ENCODE results near the gene UMODL1.
A peak's percentile ranks its signal among the peaks of the same experiment; 100 is the strongest.

The UMODL1 gene

DNA sequence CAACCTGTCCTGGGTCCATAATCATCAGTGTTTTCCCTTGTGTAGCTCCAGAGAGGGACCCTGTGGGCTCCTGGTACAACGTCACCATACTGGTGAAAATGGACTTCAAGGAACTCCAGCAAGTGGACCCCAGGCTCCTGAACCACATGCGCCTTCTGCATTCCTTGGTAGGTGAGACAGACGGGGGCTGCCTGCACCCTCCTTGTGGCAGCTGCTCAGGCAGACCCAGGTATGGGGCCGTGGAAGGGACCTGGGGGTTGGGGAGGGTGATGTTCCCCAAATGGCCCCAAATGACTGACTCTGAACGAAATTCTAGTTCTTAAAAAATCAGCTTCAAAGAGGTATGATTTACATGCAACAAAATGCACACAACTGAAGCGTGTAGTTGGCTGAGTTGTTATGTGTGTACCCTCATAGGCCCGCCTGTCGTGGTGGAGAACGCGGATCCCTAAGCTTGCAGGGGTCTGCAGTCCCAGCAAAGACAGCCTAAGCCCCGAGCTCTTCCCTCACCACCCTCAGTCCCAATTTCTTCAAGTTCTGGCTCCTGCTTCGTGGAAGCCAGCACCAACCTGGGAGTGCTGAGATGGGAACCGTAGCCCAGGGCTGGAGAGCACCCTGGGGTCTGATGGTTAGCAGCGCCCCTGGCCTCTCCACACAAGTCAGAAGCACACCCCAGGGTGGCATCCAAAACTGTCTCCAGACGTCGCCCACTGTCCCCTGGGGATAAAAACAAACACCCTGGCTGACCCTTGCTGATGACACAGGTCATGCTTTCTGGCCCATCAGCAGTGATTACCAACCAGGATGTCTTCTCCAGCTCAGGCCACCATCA, 14.3 kb downstream of the UMODL1 start:
- Histone ChIP-seq H3K27me3 (ENCODE audit: control insufficient read depth, insufficient read depth, low read length) (peaks cover 44% of the 10 kb centered on the region), H3K4me2 (ENCODE audit: low read length) (no peak overlapping the region), H3K9me3 (replicated peaks; ENCODE audit: low read length) (no peaks in the 10 kb centered on the region), H3K4me1 (ENCODE audit: control insufficient read depth, insufficient read depth, low read length) (no peaks in the 10 kb centered on the region), H3K9ac (ENCODE audit: low read depth, low read length) (no peak overlapping the region), H3K36me3 (ENCODE audit: insufficient read depth, low read length) (no peaks in the 10 kb centered on the region), H3K4me3 (ENCODE audit: low read length) (no peak overlapping the region)

DNA sequence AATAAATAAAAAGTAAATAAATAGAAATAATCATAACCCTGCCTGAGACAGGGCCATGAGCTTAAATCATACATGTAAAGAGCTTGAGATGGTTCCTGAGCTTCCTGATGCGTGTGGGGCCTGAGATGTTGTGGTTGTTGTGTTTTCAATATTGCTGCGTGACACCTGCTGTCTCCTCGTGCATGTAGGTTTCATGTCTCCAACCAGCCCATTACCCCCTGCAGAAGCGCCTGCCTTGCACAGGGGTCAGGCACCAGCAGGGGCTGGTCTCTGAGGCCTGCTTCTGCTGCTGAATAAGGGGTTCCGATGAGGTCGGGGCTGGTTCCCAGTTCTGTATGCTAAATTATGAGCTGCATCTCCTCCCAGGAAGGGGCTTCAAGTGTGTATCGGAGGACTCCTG, 15.9 kb downstream of the UMODL1 start:
- Histone ChIP-seq H3K4me3 (ENCODE audit: low read length) (no peak overlapping the region), H3K9me3 (replicated peaks; ENCODE audit: low read length) (no peaks in the 10 kb centered on the region), H3K27me3 (ENCODE audit: control insufficient read depth, insufficient read depth, low read length) (peaks cover 51% of the 10 kb centered on the region), H3K9ac (ENCODE audit: low read depth, low read length) (no peak overlapping the region), H3K36me3 (ENCODE audit: insufficient read depth, low read length) (no peaks in the 10 kb centered on the region), H3K4me1 (ENCODE audit: control insufficient read depth, insufficient read depth, low read length) (no peaks in the 10 kb centered on the region), H3K4me2 (ENCODE audit: low read length) (no peak overlapping the region)

DNA sequence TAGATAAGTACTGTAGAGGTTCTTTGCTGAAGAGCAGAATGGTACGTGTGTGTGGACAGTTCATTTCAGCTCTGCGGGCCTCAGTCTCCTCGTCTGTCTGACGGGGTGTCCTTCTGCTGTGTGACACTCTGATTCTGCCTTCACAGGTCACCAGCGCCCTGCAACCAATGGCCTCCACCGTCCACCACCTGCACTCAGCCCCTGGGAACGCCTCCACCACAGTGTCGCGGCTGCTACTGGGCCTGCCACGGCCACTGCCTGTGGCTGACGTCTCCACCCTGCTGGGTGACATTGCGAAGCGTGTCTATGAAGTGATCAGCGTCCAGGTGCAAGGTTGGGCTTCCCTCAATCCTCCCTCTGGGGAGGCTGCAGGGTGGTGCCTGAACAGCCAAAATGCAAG, 17.0 kb downstream of the UMODL1 start:
- Histone ChIP-seq H3K4me2 (ENCODE audit: low read length) (no peak overlapping the region), H3K4me3 (ENCODE audit: low read length) (no peak overlapping the region), H3K27me3 (ENCODE audit: control insufficient read depth, insufficient read depth, low read length) (peaks cover 48% of the 10 kb centered on the region), H3K4me1 (ENCODE audit: control insufficient read depth, insufficient read depth, low read length) (no peaks in the 10 kb centered on the region), H3K9me3 (replicated peaks; ENCODE audit: low read length) (no peaks in the 10 kb centered on the region), H3K9ac (ENCODE audit: low read depth, low read length) (no peak overlapping the region), H3K36me3 (ENCODE audit: insufficient read depth, low read length) (no peaks in the 10 kb centered on the region)

DNA sequence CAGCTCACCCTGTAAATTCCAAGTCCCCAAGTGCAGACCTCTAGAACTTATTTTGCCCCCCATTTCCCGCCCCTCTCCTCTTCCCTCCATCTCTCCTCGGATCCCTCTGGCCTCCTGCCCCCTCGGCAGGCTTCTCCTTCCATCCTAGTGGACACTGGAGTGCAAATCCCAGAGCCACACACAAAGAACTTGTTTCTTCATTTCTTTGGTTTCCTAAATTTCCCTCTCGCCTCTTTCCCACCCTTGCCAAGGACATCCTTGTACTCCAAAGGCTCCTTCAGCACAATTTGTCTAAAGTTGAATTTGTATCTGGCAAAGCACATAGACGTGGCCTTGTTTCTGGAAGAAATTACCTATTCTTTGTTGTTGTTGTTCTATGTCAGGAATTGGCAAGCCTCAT, 17.5 kb downstream of the UMODL1 start:
- Histone ChIP-seq H3K36me3 (ENCODE audit: insufficient read depth, low read length) (no peaks in the 10 kb centered on the region), H3K4me2 (ENCODE audit: low read length) (no peak overlapping the region), H3K27me3 (ENCODE audit: control insufficient read depth, insufficient read depth, low read length) (peaks cover 44% of the 10 kb centered on the region)

DNA sequence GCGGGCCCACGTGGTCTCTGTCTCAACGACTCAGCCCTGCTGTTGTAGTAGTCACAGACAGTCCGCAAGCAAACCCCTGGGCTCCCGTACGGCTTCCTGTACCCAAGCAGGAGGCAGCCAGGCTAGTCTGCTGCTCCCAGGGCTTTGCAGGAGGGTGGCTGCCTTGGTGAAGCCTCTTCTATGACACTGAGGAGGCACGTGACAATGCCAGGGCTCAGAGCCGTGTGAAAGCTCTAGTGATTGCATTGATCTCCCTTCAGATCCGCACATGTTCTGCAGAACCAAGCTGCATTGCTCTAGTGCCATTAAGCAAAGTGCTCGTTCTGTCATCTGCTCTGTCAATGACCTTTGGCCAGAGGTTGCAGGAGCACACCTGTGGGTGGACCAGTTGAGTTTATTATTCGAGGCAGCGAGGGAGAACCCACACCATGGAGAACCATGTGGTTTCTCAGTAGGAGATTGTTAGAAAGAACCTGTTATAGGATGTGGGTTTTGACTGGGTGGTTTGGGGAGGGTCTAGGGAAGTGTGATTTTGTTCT, 18.0 kb downstream of the UMODL1 start:
- Histone ChIP-seq H3K4me1 (ENCODE audit: control insufficient read depth, insufficient read depth, low read length) (peaks cover 7% of the 10 kb centered on the region), H3K9ac (ENCODE audit: low read depth, low read length) (no peak overlapping the region), H3K4me2 (ENCODE audit: low read length) (no peak overlapping the region), H3K9me3 (replicated peaks; ENCODE audit: low read length) (no peaks in the 10 kb centered on the region), H3K4me3 (ENCODE audit: low read length) (no peak overlapping the region), H3K27me3 (ENCODE audit: control insufficient read depth, insufficient read depth, low read length) (peaks cover 44% of the 10 kb centered on the region), H3K36me3 (ENCODE audit: insufficient read depth, low read length) (no peaks in the 10 kb centered on the region)

More for the DNA sequence above, 17.5 kb downstream of the UMODL1 start:
- no peak overlapping the region for H3K4me3 ChIP-seq (ENCODE audit: low read length)
- peaks cover 2% of the 10 kb centered on the region for H3K4me1 ChIP-seq (ENCODE audit: control insufficient read depth, insufficient read depth, low read length)
- H3K9me3 ChIP-seq (replicated peaks; ENCODE audit: low read length), result no peaks in the 10 kb centered on the region
- no peak overlapping the region for H3K9ac ChIP-seq (ENCODE audit: low read depth, low read length)

DNA sequence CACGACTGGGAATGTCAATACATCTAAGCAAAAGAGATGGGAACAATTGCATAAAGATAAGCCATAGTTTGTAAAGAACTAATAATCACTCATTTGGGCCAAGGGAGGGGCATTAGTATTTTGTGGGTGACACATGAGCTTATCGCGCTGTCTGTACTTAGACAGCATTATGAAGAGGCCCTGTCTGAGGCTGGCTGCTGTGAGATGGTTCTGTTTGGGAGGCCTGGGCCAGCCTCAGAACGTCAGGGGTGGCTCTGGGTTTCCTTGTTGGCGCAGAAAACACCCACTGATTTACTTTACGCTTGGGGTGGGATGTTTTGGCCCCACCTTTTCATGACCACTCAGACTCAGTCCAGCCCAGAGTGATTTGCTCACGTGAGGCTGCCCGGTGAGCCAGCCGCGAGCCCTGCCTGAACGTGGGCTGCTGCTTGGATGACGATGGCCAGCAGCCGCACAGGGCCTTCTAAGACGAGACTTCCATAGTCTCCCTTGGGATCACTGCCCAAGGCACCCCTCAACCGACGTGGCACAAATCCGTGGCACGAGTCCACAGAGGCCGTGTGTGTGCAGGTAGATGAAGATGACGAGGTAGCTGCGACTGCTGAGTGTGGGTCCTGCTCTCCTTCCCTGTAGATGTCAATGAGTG, 18.7 kb downstream of the UMODL1 start:
- Histone ChIP-seq H3K27me3 (ENCODE audit: control insufficient read depth, insufficient read depth, low read length) (peaks cover 44% of the 10 kb centered on the region), H3K36me3 (ENCODE audit: insufficient read depth, low read length) (no peaks in the 10 kb centered on the region), H3K9me3 (replicated peaks; ENCODE audit: low read length) (no peaks in the 10 kb centered on the region), H3K4me1 (ENCODE audit: control insufficient read depth, insufficient read depth, low read length) (peaks cover 11% of the 10 kb centered on the region), H3K9ac (ENCODE audit: low read depth, low read length) (no peak overlapping the region), H3K4me2 (ENCODE audit: low read length) (no peak overlapping the region), H3K4me3 (ENCODE audit: low read length) (no peak overlapping the region)

DNA sequence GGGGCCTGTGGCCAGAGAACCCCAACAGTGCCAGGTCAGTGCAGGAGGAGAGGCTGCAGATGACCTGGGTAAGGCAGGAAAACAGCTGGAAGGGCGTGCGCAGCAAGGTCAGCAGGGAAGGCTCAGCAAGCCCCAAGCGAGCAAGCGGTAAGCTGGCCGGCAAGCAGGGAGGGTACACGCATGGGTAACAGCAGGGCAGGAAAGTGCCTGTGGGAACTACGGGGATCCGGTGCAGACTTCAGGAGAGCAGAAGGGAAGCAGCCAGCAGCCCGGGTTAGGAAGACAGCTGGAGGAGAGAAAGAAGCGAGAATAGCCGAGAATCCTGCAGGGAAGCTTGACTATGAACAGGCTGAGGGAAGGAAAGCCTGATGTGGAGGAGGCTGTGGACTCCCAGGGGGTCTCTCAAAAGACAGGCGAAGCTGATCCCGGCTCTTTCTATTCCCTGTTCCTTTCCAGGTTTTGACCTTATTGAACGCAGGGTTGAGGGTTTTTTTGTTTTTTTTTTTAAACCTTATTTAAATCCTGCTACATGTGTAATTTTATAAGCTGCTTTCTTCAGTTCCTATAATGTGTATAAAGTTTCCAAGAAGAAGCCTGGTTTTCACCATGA, 20.9 kb downstream of the UMODL1 start:
- Histone ChIP-seq H3K4me2 (ENCODE audit: low read length) (no peak overlapping the region), H3K9ac (ENCODE audit: low read depth, low read length) (no peak overlapping the region), H3K36me3 (ENCODE audit: insufficient read depth, low read length) (no peaks in the 10 kb centered on the region), H3K4me1 (ENCODE audit: control insufficient read depth, insufficient read depth, low read length) (peaks cover 16% of the 10 kb centered on the region), H3K27me3 (ENCODE audit: control insufficient read depth, insufficient read depth, low read length) (peaks cover 44% of the 10 kb centered on the region), H3K4me3 (ENCODE audit: low read length) (no peak overlapping the region), H3K9me3 (replicated peaks; ENCODE audit: low read length) (no peaks in the 10 kb centered on the region)

DNA sequence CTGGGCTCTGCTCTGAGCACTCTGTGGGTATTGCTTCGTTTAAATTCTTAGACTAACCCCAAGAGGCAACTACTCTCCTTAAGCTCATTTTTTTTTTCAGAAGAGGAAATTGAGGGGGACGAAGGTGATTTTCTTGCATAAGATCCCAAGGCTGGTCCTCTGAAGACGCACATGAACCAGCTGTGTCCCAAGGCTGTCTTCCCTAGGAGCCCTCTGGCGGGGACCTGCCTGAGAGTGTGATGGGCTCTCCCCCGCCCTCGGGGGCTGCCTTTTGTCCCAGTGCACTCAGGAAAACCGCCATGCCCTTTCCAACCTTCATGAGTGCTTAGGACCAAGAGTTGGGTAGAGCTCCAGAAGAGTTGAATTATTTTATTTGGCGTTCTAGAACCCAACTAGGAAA, 21.7 kb downstream of the UMODL1 start:
- Histone ChIP-seq H3K4me2 (ENCODE audit: low read length) (no peak overlapping the region), H3K27me3 (ENCODE audit: control insufficient read depth, insufficient read depth, low read length) (peaks cover 40% of the 10 kb centered on the region), H3K36me3 (ENCODE audit: insufficient read depth, low read length) (no peaks in the 10 kb centered on the region), H3K4me3 (ENCODE audit: low read length) (no peak overlapping the region), H3K9me3 (replicated peaks; ENCODE audit: low read length) (no peaks in the 10 kb centered on the region), H3K4me1 (ENCODE audit: control insufficient read depth, insufficient read depth, low read length) (peaks cover 23% of the 10 kb centered on the region), H3K9ac (ENCODE audit: low read depth, low read length) (no peak overlapping the region)

DNA sequence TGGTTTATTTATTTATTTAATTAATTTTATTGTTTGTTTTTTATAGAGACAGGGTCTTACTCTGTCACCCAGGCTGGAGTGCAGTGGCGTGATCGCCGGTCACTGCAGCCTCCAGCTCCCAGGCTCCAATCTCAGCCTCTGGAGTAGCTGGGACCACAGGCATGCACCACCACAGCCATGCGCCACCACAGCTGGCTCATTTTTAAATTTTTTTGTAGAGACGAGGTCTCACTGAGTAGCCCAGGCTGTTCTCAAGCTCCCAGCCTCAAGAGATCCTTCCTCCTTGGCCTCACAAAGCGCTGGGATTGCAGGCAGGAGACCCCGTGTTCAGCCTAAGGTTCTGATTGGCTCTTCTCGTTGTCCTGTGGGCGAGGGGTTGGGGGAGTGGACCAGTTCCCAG, 22.1 kb downstream of the UMODL1 start:
- Histone ChIP-seq H3K9ac (ENCODE audit: low read depth, low read length) (no peak overlapping the region), H3K27me3 (ENCODE audit: control insufficient read depth, insufficient read depth, low read length) (peaks cover 36% of the 10 kb centered on the region), H3K4me2 (ENCODE audit: low read length) (no peak overlapping the region), H3K4me1 (ENCODE audit: control insufficient read depth, insufficient read depth, low read length) (peaks cover 26% of the 10 kb centered on the region), H3K36me3 (ENCODE audit: insufficient read depth, low read length) (no peaks in the 10 kb centered on the region), H3K9me3 (replicated peaks; ENCODE audit: low read length) (no peaks in the 10 kb centered on the region), H3K4me3 (ENCODE audit: low read length) (no peak overlapping the region)

DNA sequence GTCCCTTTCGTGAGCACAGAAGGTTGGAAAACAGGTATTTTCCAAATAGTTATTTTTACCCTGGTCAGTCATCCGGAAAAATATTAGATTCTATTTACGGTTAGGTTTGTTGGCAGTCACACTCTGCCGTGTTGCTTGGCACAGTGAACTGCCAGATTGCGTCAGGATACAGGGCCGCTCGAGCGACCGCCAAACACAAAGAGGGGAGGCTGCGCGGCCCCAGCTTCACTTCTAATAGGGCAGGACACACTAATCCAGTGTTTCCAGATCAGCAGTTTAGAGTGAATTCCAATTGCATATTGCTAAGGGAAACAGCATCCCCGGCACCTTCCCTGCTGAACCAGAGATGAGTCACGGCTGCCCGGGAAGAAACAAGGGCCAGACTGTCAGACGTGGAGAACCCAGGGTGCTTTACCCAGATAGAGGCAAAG, 22.9 kb downstream of the UMODL1 start:
- H3K36me3 ChIP-seq (ENCODE audit: insufficient read depth, low read length), result no peaks in the 10 kb centered on the region
- H3K9ac ChIP-seq (ENCODE audit: low read depth, low read length), result peak overlapping the region; percentile 30
- peaks cover 28% of the 10 kb centered on the region for H3K4me1 ChIP-seq (ENCODE audit: control insufficient read depth, insufficient read depth, low read length)
- no peak overlapping the region for H3K4me3 ChIP-seq (ENCODE audit: low read length)
- peaks cover 29% of the 10 kb centered on the region for H3K27me3 ChIP-seq (ENCODE audit: control insufficient read depth, insufficient read depth, low read length)
- H3K4me2 ChIP-seq (ENCODE audit: low read length), result peak overlapping the region; percentile 37
- H3K9me3 ChIP-seq (replicated peaks; ENCODE audit: low read length), result no peaks in the 10 kb centered on the region

DNA sequence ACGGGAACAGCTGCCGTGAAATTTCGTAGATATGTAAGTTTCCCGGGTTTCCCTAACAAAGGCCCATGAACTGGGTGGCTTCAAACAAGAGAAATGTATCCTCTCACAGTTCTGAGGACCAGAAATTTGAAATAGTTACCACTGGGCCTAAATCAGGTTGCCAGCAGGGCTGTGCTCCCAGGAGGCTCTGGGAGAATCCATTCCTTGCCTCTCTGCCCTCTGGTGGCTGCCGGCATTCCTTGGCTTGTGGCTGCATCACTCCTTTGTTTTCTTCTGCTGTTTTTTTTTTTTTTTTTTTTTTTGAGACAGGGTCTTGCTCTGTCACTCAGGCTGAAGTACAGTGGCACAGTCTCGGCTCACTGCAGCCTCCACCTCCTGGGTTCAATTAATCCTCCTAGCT, 23.7 kb downstream of the UMODL1 start:
- H3K9me3 ChIP-seq (replicated peaks; ENCODE audit: low read length), result no peaks in the 10 kb centered on the region
- H3K27me3 ChIP-seq (ENCODE audit: control insufficient read depth, insufficient read depth, low read length), result peaks cover 29% of the 10 kb centered on the region
- H3K4me3 ChIP-seq (ENCODE audit: low read length), result no peak overlapping the region
- H3K9ac ChIP-seq (ENCODE audit: low read depth, low read length), result no peak overlapping the region
- no peaks in the 10 kb centered on the region for H3K36me3 ChIP-seq (ENCODE audit: insufficient read depth, low read length)
- H3K4me1 ChIP-seq (ENCODE audit: control insufficient read depth, insufficient read depth, low read length), result peaks cover 28% of the 10 kb centered on the region
- H3K4me2 ChIP-seq (ENCODE audit: low read length), result no peak overlapping the region
